GM18508 (cell line): ENCODE results near the gene ROR1.

Experiments used
- ATAC-seq: cut with Tn5 transposase; IDR thresholded peaks from one replicate; pipeline ENCODE4 v1.9.1; 2021; ENCODE audit warnings: moderate number of reproducible peaks; ENCODE audit not compliant: insufficient read depth, unreplicated experiment

ROR1 gene

GRCh38 chr1:63845346-63845745 lies 71.5 kb downstream of the ROR1 start:
- no peak for ATAC-seq

GRCh38 chr1:63847308-63847910 lies 73.6 kb downstream of the ROR1 start:
- ATAC-seq = no peak

- ATAC-seq = no peak
Observed at GRCh38 chr1:63848733-63849132, 74.9 kb downstream of the ROR1 start.

- ATAC-seq = no peak
Observed at GRCh38 chr1:63849149-63849548, 75.3 kb downstream of the ROR1 start.

GRCh38 chr1:63854091-63854490 lies 80.3 kb downstream of the ROR1 start:
- no peak for ATAC-seq

- no peak for ATAC-seq
Observed at GRCh38 chr1:63855942-63856341, 82.1 kb downstream of the ROR1 start.

- ATAC-seq = no peak
Observed at GRCh38 chr1:63856924-63857323, 83.1 kb downstream of the ROR1 start.

GRCh38 chr1:63857478-63857877 lies 83.7 kb downstream of the ROR1 start:
- ATAC-seq = no peak

- no peak for ATAC-seq
Observed at GRCh38 chr1:63858153-63858552, 84.3 kb downstream of the ROR1 start.

GRCh38 chr1:63859480-63860275 lies 85.9 kb downstream of the ROR1 start:
- no peak for ATAC-seq

- ATAC-seq = no peak
Observed at GRCh38 chr1:63861052-63861691, 87.4 kb downstream of the ROR1 start.

GRCh38 chr1:63863145-63863544 lies 89.3 kb downstream of the ROR1 start:
- no peak for ATAC-seq

GRCh38 chr1:63864224-63864641 lies 90.4 kb downstream of the ROR1 start:
- no peak for ATAC-seq

- no peak for ATAC-seq
Observed at GRCh38 chr1:63865561-63865960, 91.7 kb downstream of the ROR1 start.

GRCh38 chr1:63866084-63866483 lies 92.3 kb downstream of the ROR1 start:
- no peak for ATAC-seq

- no peak for ATAC-seq
Observed at GRCh38 chr1:63867429-63868176, 93.8 kb downstream of the ROR1 start.

- ATAC-seq = no peak
Observed at GRCh38 chr1:63868268-63868781, 94.5 kb downstream of the ROR1 start.

- ATAC-seq = no peak
Observed at GRCh38 chr1:63870152-63870551, 96.3 kb downstream of the ROR1 start.

GRCh38 chr1:63871463-63871862 lies 97.6 kb downstream of the ROR1 start:
- ATAC-seq = no peak

GRCh38 chr1:63873751-63874150 lies 99.9 kb downstream of the ROR1 start:
- no peak for ATAC-seq
